ENCODE measurements around the gene TMEM18. TPM values are rescaled to one million over a fixed set of nuclear protein-coding genes. Genes with fewer than 3 reads are reported as not detected.

Gene TMEM18
- total RNA-seq, 1 experiment from 2014 or later: 30.9 TPM

DNA sequence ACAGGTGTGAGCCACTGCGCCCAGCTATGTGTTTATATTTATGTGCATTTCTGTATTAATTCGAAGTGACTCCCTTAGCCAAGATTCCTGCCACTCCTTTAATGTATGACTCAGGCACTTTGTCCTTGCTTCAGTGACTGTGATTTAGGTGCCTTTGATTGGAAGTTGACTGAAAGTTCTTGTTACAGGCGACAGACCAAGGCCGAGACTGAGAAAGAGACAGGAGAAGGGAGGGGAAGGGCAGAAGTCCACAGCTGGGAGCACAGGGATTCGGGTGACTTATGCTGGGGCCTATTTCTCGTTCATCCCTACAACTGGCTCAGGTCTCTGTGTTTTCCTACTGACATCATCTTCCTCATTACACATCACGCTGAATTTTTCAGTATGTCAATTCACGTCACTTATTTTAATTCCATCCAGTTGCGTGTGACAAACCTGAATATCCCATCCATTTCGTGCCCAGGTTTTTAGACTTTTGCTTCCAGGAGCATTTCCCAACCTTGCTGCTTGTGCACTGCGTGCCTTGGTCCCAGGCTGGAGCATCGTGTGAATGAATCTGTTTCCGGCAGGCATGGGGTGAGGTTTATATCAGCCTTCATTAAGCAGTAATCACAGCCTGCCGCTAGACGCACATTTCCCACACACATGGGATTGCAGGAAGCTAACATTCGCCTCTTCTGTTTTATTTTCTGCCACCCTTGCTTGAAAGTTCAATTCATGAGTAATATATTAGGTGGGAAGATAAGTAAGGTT, 42.4 kb downstream of the TMEM18 start:
- DNase-seq (ENCODE audit: low read depth): no peak

- no peak for DNase-seq (ENCODE audit: low read depth)
Measured at GRCh38 chr2:634041-634440, 43.2 kb downstream of the TMEM18 start.

- no peak for DNase-seq (ENCODE audit: low read depth)
Measured at GRCh38 chr2:633371-633770, 43.8 kb downstream of the TMEM18 start.

DNA sequence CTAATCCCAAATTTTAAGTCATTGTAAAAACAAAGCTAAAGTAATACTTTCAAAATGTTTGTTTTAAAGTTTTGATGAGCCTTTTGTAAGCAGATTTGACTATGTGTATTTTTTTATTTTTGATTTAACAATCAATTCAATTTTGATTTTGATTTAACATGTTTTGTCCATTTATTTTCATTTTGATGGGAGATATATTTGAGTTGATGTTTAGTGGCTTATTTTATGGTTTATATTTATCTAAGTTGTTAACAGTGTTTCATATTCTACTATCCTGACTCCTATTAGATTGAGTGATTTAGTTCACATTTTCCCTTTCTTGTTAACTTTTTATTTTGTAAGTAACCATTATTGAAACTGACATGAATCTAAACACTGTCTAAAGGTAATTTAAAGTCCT, 44.7 kb downstream of the TMEM18 start:
- DNase-seq (ENCODE audit: low read depth): no peak

DNA sequence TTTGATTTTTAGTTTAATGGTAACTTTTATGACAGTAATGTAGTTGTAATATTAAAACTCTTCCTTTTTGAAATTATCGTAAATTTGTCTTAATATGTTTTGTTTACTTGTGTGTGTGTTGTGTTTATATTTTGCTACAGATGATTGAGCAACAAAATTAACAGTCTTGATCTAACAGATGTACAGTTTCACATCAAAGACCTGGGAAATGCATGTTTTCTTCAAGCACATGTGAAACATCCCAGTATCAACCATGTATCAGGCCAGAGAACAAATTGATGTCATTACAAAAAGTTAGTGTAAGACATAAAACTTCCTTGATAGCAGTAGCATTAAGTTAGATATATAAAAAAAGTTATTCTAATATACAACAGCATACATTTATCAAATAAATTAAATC, 45.5 kb downstream of the TMEM18 start:
- DNase-seq (ENCODE audit: low read depth): no peak

- no peak for DNase-seq (ENCODE audit: low read depth)
Measured at GRCh38 chr2:630451-631320, 46.5 kb downstream of the TMEM18 start.

DNA sequence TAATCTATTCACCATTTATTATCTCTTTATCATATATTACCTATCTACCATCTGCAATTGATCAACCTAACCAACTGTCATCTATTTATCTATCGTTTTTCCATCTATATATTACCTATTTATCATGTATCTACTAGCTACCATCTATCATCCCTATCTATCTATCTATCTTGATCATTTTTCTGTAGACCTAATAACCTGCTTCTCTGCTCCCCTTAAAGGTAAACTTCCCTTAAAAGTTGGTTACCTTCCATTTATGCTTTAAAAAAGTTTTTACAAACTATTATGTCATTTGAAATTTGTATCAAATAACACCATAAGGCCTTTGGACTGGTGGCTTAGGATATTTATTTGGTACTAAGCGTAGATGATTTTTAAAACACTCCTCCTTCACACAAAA, 47.2 kb downstream of the TMEM18 start:
- DNase-seq (ENCODE audit: low read depth): no peak

- DNase-seq (ENCODE audit: low read depth): peak; percentile 62
Measured at GRCh38 chr2:628651-629050, 48.6 kb downstream of the TMEM18 start.

DNA sequence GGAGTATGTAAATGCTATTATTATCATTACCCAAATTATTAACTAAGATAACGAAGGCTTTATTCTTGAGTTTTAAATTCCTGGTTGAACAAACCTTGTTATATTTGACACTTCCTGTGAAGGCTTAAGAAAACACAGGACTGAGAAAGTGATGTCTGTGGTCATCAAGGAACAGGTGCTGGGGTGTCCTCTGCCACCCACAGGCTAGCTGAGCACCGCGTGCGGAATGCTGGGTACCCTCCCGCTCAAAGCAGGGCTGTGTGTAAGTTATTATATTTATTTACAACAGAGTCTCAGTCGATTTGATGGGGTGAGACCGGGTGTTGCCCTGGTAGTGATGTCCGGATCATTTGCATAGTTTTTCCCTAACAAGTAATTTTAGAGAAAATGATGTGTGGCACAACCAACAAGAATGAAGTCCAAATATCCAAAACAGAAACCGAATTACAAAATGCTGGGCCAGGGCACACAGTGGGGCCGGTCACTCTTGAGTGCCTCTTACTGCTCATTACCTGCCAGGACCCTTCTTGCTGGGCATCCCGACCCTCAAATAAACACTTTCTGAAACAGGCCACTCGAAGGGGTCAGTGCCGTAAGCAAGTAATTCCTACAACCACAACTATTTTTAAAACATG, 49.2 kb downstream of the TMEM18 start:
- no peak for DNase-seq (ENCODE audit: low read depth)

DNA sequence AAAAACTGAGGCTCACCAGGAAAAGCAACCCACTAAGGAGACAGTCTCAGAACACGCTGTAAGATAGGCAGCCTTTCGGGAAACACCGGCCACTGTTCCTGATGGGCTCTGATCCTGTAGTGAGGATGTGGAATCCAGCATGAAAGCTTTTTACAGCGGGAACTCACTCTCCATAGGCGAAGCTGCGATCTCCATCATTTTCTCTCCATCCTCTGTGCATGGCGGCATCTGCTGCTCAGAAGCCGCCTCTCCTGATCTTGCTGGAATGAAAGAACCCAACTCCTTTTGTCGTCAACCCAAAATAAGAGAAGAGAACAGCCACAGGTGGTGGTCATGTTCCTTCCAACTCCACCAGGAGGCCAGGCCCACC, 49.9 kb downstream of the TMEM18 start:
- no peak for DNase-seq (ENCODE audit: low read depth)

DNA sequence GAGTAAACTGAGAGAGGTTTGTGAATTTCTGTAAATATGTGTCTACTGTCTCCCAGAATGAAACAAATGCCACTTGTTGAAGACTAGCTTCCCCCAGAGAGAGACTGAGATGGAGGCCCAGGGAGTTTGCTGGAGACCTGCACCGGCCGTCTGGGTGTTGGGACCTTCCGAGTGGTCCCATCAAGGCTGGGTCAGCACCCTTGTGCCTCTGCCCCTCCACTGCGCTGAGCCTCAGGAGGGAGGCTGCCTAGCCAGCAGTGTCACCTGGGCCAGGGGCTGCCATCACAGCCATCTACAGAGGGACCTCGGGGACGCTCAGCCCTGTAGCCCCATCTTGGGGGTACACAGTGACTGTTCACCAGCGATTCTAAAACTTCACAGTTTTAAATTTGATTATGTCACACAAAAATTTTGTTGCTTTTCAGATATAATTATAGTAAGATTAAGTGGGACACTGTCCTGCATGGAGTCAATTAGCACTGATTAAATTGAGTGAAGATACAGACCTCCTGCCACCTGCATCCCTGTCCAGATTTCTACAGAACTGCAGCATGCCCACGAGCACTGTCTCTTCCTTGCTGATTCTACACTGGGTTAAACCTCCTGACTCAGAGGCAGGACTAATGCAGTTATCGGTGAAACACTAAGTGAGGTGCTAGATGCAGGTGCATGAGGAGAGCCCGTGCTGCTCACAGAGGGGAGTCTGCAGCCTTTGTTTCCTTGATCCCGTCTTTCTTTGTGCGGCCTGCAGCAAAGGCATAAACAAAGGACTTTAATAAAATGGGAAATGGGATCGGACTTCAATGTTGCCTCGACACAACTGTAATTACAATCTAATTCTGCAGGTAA, 50.5 kb downstream of the TMEM18 start:
- DNase-seq (ENCODE audit: low read depth): no peak

DNA sequence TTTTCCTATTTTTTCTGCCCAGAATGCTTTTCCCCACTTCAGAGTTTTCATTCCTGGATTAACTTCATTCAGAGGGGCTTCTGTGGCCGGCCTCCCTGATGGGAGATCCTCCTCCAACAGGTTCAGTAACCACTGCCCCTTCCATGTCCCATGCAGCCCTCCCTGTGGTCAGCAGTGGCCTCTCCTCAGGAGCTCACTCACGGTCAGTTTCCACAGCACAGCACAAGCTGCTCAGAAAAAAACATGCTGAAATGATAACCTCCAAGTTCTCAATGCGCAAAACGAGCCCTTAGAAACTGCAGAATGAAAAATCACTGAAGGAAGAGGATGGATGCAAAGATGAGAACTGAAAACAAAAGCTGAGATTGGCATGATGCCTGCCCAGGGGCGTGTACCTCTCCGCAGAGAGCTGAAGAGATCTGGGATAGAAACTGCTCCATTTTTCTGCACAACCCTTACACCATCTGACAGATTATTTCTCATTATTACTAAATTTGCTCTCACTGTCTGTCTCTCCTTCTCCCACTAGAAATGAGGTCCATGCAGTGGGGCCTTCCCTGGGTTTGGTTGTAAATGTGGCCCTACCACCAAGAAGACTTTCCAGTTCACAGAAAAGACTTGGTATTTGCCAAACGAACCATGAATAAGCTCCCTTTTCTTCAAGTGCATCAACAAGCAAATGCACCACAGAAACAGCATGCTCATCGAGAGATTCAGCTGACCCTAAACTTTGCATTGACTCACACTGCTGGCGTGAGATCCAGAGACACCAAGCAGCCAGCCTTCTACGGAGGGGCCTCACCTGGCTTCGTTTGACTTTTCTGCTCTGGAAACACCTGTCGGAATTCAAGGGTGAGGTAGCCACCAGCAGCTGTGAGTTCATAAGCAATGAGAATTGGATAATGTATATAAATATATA, 51.5 kb downstream of the TMEM18 start:
- no peak for DNase-seq (ENCODE audit: low read depth)

DNA sequence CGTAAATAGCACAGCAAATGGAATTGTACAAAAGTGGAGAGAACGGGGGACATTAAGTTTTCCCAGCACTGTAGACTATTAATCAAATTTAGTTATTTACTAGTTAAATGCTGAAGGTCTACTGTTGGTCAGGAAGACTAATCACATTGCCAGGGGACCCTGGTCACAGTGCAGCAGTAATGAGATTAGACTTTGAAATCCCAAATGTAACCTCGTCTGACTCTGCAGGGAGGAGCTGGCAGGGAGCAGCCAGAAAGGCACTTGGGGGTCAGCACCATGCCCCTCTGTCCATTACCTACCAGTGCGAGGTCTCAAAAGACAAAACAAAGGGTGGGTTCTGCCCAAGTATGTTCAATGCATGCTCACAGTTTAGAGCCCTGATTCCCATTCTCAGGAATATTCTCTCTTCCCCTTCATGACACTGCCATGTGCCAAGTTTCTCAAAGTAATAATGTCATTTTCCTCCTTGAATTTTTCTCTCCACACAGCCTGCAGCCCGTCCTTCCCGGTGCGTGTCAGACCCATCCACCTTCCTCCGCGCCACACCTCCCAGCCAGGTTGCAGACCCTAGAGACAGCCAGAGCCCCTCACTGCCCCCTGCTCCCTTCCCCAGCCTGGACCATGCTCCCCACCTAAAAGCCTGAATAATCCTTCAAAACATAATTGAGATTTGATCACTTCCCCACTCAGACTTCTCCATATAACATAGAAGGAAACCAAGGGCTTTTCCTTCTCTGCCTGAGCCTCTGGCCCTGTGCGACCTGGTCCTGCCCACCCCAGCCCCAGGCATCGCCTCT, 52.5 kb downstream of the TMEM18 start:
- DNase-seq (ENCODE audit: low read depth): no peak

- no peak for DNase-seq (ENCODE audit: low read depth)
Measured at GRCh38 chr2:624096-624495, 53.1 kb downstream of the TMEM18 start.

DNA sequence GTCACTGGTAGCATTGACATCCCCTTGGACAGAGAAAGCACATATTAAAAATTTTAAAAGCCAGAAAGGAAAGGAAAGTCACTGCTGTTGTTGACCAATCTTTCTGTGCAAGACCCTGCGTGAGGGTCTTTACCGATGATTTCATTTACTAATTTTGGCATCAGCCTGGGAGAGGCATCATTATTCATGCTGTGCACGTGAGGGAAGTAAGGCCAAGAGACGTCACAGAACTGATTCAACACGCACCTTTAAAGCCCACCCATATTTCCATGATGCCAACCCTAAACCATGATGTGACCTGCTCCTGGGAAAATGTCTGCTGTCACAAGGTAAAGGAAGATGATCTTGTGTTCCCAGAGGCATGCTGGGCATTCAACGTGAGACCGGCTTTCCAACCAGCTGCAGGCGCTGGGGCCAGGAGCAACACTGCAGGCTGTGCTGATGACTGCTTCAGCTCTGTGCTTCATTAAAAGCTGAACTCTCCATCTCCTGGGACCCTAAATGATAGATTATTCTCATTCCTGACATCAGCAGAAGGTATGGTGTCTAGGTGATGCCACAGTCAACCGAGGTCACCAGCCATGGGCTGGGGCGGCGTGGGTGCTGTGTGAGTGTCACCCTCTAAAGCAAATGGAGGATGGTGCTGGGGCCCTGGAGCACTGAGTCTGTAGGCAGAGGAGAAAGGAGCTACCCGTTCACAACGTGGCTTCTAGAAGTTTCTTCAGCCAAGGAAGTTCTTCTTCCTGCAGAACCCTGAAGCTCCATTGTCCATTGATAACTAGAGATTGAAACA, 53.9 kb downstream of the TMEM18 start:
- DNase-seq (ENCODE audit: low read depth): no peak

DNA sequence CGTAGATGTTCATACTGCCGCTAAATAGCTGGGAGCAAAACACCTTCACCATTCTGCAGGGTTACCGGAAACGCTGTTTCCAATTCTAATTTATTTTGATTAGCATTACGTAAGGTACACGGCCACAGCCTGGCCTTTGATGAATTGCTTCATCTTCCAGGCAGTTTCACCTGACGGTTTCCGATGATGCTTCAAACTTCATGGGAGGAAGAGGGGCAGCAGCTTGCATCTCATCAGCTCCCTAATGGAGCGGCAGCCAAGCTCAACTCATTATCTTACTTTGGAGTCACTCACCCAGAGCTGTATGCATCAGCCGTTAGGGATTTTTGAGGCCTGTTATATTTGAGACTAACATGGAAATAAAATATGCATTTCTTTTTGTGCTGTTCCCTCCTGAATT, 54.8 kb downstream of the TMEM18 start:
- DNase-seq (ENCODE audit: low read depth): no peak

GRCh38 chr2:621303-622099, 55.7 kb downstream of the TMEM18 start:
- DNase-seq (ENCODE audit: low read depth): no peak
